Measurements from ENCODE around the gene ADA. TPM values are rescaled to one million over a fixed set of nuclear protein-coding genes. Genes with fewer than 3 reads are reported as not detected.
A peak's percentile ranks its signal among the peaks of the same experiment; 100 is the strongest.
"Not testable (repeated sequence)": the region's sequence is repeated elsewhere in the genome, so short reads cannot be mapped to it uniquely, and the experiment has no call there.

Gene ADA
- total RNA-seq, 1 experiment from 2014 or later: 102 TPM

GRCh38 chr20:44596010-44596409, 55.5 kb downstream of the ADA start:
- in situ Hi-C loops (cut with HindIII; ENCODE audit: low pct_unique_long_range_greater_than_20kb, low sequenced_read_pairs): no loop called here
- DNase-seq (ENCODE audit: low read depth): no peak

- peak; percentile 42 for DNase-seq (ENCODE audit: low read depth)
- in situ Hi-C loops (cut with HindIII; ENCODE audit: low pct_unique_long_range_greater_than_20kb, low sequenced_read_pairs): no loop called here
Measured at GRCh38 chr20:44594730-44595129, 56.8 kb downstream of the ADA start.

- no peak for DNase-seq (ENCODE audit: low read depth)
- in situ Hi-C loops (cut with HindIII; ENCODE audit: low pct_unique_long_range_greater_than_20kb, low sequenced_read_pairs): no loop called here
Measured at GRCh38 chr20:44593751-44594150, 57.7 kb downstream of the ADA start.

GRCh38 chr20:44592366-44592765, 59.1 kb downstream of the ADA start:
- in situ Hi-C loops (cut with HindIII; ENCODE audit: low pct_unique_long_range_greater_than_20kb, low sequenced_read_pairs): no loop called here
- DNase-seq (ENCODE audit: low read depth): no peak

- no peak for DNase-seq (ENCODE audit: low read depth)
- in situ Hi-C loops (cut with HindIII; ENCODE audit: low pct_unique_long_range_greater_than_20kb, low sequenced_read_pairs): no loop called here
Measured at GRCh38 chr20:44590980-44591778, 60.3 kb downstream of the ADA start.

- no peak for DNase-seq (ENCODE audit: low read depth)
- in situ Hi-C loops (cut with HindIII; ENCODE audit: low pct_unique_long_range_greater_than_20kb, low sequenced_read_pairs): no loop called here
Measured at GRCh38 chr20:44589537-44589936, 62.0 kb downstream of the ADA start.

GRCh38 chr20:44588321-44588720, 63.2 kb downstream of the ADA start:
- in situ Hi-C loops (cut with HindIII; ENCODE audit: low pct_unique_long_range_greater_than_20kb, low sequenced_read_pairs); DNase-seq (ENCODE audit: low read depth): not testable (repeated sequence)

GRCh38 chr20:44587035-44587980, 64.2 kb downstream of the ADA start:
- in situ Hi-C loops (cut with HindIII; ENCODE audit: low pct_unique_long_range_greater_than_20kb, low sequenced_read_pairs): no loop called here
- DNase-seq (ENCODE audit: low read depth): no peak

GRCh38 chr20:44586289-44586911, 65.1 kb downstream of the ADA start:
- no peak for DNase-seq (ENCODE audit: low read depth)

GRCh38 chr20:44585057-44585963, 66.2 kb downstream of the ADA start:
- in situ Hi-C loops (cut with HindIII; ENCODE audit: low pct_unique_long_range_greater_than_20kb, low sequenced_read_pairs): no loop called here
- DNase-seq (ENCODE audit: low read depth): no peak

More at GRCh38 chr20:44586289-44586911, 65.1 kb downstream of the ADA start:
- in situ Hi-C loops (cut with HindIII; ENCODE audit: low pct_unique_long_range_greater_than_20kb, low sequenced_read_pairs): no loop called here

GRCh38 chr20:44584162-44584561, 67.3 kb downstream of the ADA start:
- in situ Hi-C loops (cut with HindIII; ENCODE audit: low pct_unique_long_range_greater_than_20kb, low sequenced_read_pairs): no loop called here
- DNase-seq (ENCODE audit: low read depth): no peak

- DNase-seq (ENCODE audit: low read depth): no peak
- in situ Hi-C loops (cut with HindIII; ENCODE audit: low pct_unique_long_range_greater_than_20kb, low sequenced_read_pairs): no loop called here
Measured at GRCh38 chr20:44583157-44583556, 68.3 kb downstream of the ADA start.

GRCh38 chr20:44582311-44583025, 69.0 kb downstream of the ADA start, which contains the start of gene PKIG:
Gene PKIG (plus strand): TSS chr20:44582579. CDS start chr20:44614557, 31,978 bp downstream.
- no peak for DNase-seq (ENCODE audit: low read depth)

GRCh38 chr20:44581515-44581914, 70.0 kb downstream of the ADA start:
- in situ Hi-C loops (cut with HindIII; ENCODE audit: low pct_unique_long_range_greater_than_20kb, low sequenced_read_pairs): no loop called here
- DNase-seq (ENCODE audit: low read depth): no peak

More at GRCh38 chr20:44582311-44583025, 69.0 kb downstream of the ADA start, which contains the start of gene PKIG:
- in situ Hi-C loops (cut with HindIII; ENCODE audit: low pct_unique_long_range_greater_than_20kb, low sequenced_read_pairs): no loop called here

- no peak for DNase-seq (ENCODE audit: low read depth)
- in situ Hi-C loops (cut with HindIII; ENCODE audit: low pct_unique_long_range_greater_than_20kb, low sequenced_read_pairs): no loop called here
Measured at GRCh38 chr20:44580581-44581268, 70.8 kb downstream of the ADA start.

- in situ Hi-C loops (cut with HindIII; ENCODE audit: low pct_unique_long_range_greater_than_20kb, low sequenced_read_pairs): no loop called here
- no peak for DNase-seq (ENCODE audit: low read depth)
Measured at GRCh38 chr20:44579313-44580081, 72.0 kb downstream of the ADA start.
